Neutrophil (primary cell): Measurements from ENCODE around the gene LAMC2.
"Not testable (repeated sequence)": the region's sequence is repeated elsewhere in the genome, so short reads cannot be mapped to it uniquely, and the experiment has no call there.

Experiments used
- H3K27ac ChIP-seq: fragments of 200-600 bp; sonication (generic); 2 replicates; pipeline ENCODE4 v1.5.1; 2016; ENCODE audit warnings: mild to moderate bottlenecking, moderate library complexity
- H3K27me3 ChIP-seq: fragments of 200-600 bp; sonication (generic); 2 replicates; pipeline ENCODE4 v1.6.0; 2016; ENCODE audit warnings: mild to moderate bottlenecking
- H3K36me3 ChIP-seq: fragments of 200-600 bp; sonication (generic); 2 replicates; pipeline ENCODE4 v1.5.1; 2017
- H3K4me1 ChIP-seq, 2 experiments: fragments of 200-600 bp in 1 of 2; sonication (generic) in 1 of 2; 1 replicate in 1 of 2; 2 replicates in 1 of 2; pipeline versions ENCODE4 v1.5.1 to v1.6.1; 2013 to 2016; ENCODE audit warnings: low read depth in 1 of 2, low read length in 1 of 2, mild to moderate bottlenecking in 1 of 2, moderate library complexity in 1 of 2; ENCODE audit not compliant: control insufficient read depth in 1 of 2, insufficient read depth in 1 of 2
- H3K4me3 ChIP-seq, 2 experiments: fragments of 200-600 bp in 1 of 2; sonication (generic) in 1 of 2; 1 replicate in 1 of 2; 2 replicates in 1 of 2; pipeline ENCODE4 v1.5.1; 2013 to 2016; ENCODE audit warnings: low read depth in 1 of 2, low read length in 1 of 2, mild to moderate bottlenecking in 1 of 2, moderate library complexity in 1 of 2
- H3K9me3 ChIP-seq: fragments of 200-600 bp; sonication (generic); 2 replicates; pipeline ENCODE4 v1.5.1; 2016
- TF ChIP-seq, protein P1 (sequence below): fragments of 200-600 bp; sonication (generic); IDR thresholded peaks from 2 replicates; pipeline ENCODE4 v1.5.1; 2016; ENCODE audit warnings: antibody characterized with exemption

Gene LAMC2

DNA sequence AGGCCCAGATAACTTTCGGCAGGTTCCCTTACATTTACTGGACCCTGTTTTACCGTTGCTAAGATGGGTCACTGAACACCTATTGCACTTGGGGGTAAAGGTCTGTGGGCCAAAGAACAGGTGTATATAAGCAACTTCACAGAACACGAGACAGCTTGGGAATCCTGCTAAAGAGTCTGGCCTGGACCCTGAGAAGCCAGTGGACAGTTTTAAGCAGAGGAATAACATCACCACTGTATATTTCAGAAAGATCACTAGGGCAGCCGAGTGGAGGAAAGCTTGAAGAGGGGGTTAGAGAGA is 54.4 kb downstream of the LAMC2 start:
- TF ChIP-seq, protein P1, sequence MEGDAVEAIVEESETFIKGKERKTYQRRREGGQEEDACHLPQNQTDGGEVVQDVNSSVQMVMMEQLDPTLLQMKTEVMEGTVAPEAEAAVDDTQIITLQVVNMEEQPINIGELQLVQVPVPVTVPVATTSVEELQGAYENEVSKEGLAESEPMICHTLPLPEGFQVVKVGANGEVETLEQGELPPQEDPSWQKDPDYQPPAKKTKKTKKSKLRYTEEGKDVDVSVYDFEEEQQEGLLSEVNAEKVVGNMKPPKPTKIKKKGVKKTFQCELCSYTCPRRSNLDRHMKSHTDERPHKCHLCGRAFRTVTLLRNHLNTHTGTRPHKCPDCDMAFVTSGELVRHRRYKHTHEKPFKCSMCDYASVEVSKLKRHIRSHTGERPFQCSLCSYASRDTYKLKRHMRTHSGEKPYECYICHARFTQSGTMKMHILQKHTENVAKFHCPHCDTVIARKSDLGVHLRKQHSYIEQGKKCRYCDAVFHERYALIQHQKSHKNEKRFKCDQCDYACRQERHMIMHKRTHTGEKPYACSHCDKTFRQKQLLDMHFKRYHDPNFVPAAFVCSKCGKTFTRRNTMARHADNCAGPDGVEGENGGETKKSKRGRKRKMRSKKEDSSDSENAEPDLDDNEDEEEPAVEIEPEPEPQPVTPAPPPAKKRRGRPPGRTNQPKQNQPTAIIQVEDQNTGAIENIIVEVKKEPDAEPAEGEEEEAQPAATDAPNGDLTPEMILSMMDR, result no peak
- Histone ChIP-seq H3K4me3 (no peak overlapping the region), H3K36me3 (no peaks in the 10 kb centered on the region), H3K4me1 (peaks cover 42 to 47% of the 10 kb centered on the region in 2 experiments), H3K27ac (no peak overlapping the region), H3K9me3 (no peaks in the 10 kb centered on the region), H3K27me3 (no peaks in the 10 kb centered on the region)

DNA sequence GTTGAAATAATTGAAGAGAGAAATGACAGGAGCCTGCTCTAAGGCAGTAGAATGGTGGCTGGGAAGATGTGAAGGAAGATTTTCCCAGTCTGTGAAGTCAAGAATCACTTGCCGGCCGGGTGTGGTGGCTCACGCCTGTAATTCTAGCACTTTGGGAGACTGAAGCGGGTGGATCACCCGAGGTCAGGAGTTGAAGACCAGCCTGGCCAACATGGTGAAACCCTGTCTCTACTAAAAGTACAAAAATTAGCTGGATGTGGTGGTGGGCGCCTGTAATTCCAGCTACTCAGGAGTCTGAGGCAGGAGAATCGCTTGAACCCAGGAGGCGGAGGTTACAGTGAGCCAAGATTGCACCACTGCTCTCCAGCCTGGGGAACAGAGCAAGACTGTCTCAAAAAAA is 54.8 kb downstream of the LAMC2 start:
- not testable (repeated sequence) for H3K27me3 ChIP-seq, H3K4me3 ChIP-seq, H3K9me3 ChIP-seq, H3K36me3 ChIP-seq, H3K27ac ChIP-seq
- peaks cover 46 to 49% of the 10 kb centered on the region in 2 experiments for H3K4me1 ChIP-seq

GRCh38 chr1:183241471-183241870 is 55.4 kb downstream of the LAMC2 start:
- H3K27me3 ChIP-seq, result no peaks in the 10 kb centered on the region
- H3K4me3 ChIP-seq, result no peak overlapping the region
- H3K4me1 ChIP-seq, result peaks cover 51 to 53% of the 10 kb centered on the region in 2 experiments
- H3K9me3 ChIP-seq, result no peaks in the 10 kb centered on the region
- TF ChIP-seq, protein P1, result no peak
- no peak overlapping the region for H3K27ac ChIP-seq
- no peaks in the 10 kb centered on the region for H3K36me3 ChIP-seq

- H3K27me3 ChIP-seq, result no peaks in the 10 kb centered on the region
- H3K4me3 ChIP-seq, result no peak overlapping the region
- H3K36me3 ChIP-seq, result no peaks in the 10 kb centered on the region
- TF ChIP-seq, protein P1, result no peak
- H3K4me1 ChIP-seq, result peaks cover 53% of the 10 kb centered on the region in 2 experiments
- peak overlapping the region; percentile 82 for H3K27ac ChIP-seq
- H3K9me3 ChIP-seq, result no peaks in the 10 kb centered on the region
Measured at GRCh38 chr1:183242556-183242955, 56.5 kb downstream of the LAMC2 start.

DNA sequence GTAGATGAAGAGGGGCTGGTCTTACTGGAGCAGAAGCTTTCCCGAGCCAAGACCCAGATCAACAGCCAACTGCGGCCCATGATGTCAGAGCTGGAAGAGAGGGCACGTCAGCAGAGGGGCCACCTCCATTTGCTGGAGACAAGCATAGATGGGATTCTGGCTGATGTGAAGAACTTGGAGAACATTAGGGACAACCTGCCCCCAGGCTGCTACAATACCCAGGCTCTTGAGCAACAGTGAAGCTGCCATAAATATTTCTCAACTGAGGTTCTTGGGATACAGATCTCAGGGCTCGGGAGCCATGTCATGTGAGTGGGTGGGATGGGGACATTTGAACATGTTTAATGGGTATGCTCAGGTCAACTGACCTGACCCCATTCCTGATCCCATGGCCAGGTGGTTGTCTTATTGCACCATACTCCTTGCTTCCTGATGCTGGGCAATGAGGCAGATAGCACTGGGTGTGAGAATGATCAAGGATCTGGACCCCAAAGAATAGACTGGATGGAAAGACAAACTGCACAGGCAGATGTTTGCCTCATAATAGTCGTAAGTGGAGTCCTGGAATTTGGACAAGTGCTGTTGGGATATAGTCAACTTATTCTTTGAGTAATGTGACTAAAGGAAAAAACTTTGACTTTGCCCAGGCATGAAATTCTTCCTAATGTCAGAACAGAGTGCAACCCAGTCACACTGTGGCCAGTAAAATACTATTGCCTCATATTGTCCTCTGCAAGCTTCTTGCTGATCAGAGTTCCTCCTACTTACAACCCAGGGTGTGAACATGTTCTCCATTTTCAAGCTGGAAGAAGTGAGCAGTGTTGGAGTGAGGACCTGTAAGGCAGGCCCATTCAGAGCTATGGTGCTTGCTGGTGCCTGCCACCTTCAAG is 57.3 kb downstream of the LAMC2 start:
- TF ChIP-seq, protein P1, result no peak
- Histone ChIP-seq H3K9me3 (no peaks in the 10 kb centered on the region), H3K27ac (peak overlapping the region; percentile 82), H3K27me3 (no peaks in the 10 kb centered on the region), H3K4me1 (peaks cover 53% of the 10 kb centered on the region in 2 experiments), H3K4me3 (no peak overlapping the region), H3K36me3 (no peaks in the 10 kb centered on the region)

DNA sequence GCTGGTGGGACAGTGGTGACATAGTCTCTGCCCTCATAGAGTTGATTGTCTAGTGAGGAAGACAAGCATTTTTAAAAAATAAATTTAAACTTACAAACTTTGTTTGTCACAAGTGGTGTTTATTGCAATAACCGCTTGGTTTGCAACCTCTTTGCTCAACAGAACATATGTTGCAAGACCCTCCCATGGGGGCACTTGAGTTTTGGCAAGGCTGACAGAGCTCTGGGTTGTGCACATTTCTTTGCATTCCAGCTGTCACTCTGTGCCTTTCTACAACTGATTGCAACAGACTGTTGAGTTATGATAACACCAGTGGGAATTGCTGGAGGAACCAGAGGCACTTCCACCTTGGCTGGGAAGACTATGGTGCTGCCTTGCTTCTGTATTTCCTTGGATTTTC is 58.4 kb downstream of the LAMC2 start:
- Histone ChIP-seq H3K36me3 (no peaks in the 10 kb centered on the region), H3K9me3 (no peaks in the 10 kb centered on the region), H3K4me1 (peaks cover 53% of the 10 kb centered on the region in 2 experiments), H3K4me3 (no peak overlapping the region), H3K27me3 (no peaks in the 10 kb centered on the region), H3K27ac (peak overlapping the region; percentile 82)
- TF ChIP-seq, protein P1, result no peak
